ENCODE measurements around the gene AGBL1.

Gene AGBL1

DNA sequence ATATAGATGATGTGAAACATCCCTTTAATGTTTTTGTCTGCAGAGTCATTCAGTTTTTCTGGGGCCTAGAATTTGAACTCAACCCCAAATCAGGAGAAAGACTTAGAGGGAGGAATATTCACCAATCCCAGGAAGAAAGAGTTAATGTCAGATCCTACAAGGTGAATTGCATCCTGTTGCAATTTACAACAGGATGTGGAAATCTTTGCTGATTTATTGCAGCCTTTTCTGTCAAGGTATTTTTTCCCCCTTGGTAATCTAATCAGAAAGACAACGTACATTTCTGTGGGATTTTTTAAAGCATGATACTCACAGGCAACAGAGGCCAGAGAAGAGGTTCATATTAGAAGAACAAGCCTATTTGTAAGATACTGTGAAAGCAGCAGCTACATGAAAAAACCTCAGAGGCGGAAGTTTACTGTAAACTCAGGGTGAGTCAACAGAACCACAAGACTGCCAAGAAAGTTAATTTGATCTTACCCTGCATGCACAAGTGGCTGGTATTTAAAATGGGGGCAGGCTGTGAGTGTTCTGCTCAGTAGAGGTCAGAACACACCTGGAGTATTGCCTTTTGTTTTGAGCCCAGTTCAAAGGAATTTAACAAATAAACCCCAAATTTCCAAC is 531.9 kb downstream of the AGBL1 start:
- no peak for DNase-seq

DNA sequence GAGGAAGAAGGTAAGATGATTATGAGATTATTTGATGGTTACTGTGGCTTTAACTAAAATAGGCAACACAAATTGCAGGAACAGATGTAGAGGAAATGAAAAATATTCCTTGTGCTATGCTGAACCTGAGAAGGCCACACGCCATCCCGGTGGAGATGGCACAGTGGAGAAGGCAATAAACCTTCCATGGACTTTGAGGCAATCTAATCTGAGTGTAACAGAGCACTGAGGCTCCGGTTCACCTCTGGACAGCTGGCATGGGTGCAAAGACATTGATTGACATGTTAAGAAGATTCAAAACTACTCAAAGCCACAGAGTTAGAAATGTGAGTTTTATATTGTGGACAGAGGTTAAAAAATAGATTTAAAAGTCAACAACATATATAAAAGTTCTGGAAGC is 535.7 kb downstream of the AGBL1 start:
- no peak for DNase-seq

DNA sequence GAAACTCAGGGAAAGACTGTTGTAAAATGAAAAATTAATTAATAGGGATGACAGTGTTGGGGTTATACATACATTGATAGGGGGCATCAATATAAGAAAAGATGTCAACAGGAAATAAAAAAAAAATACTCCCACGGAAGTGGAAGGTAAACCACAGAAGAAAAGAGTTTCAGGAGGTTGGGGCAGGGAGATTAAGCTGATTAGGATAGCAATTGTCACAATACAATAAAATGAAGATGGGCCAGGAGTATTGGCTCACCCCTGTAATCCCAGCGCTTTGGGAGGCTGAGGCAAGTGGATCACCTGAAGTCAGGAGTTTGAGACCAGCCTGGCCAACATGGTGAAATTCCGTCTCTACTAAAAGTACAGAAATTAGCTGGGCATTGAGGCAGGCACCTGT is 536.1 kb downstream of the AGBL1 start:
- DNase-seq, result no peak

DNA sequence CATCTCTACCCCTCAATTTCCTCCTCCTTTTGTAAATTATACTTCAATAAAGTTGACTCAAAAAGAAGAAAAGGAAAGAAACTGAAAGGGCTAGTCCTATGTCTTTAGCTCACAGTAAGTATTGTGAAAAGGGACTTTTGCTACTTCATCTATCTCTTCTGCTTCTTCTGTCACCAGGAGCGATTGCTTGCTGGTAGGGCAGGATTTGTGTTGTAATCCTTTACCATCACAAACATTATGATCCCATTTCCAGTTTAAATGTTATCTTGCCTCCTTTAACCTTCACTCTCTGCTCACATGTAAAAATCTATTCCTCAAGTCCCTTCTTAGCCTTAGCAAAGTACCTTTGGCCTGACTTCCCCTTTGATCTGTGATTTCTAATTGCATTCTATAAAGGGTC is 537.1 kb downstream of the AGBL1 start:
- DNase-seq, result no peak

DNA sequence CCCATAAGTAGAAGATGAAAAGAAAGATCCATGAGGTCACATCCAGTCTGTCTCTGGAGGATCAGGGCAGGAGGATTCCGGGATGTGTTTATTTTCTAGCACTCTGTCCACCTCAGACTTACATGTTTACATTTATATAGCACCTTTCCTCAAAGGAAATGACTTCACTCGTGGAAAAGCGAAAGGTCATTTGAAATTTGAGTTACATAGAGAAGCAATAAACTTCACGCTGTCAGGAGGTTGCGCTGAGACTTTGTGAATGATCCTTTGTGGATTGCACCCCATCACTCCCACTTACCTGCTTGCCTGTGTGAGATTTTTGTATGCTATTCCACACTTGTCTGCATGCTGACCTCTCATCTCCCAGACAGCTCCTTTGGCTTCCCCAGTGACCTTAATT is 540.5 kb downstream of the AGBL1 start:
- no peak for DNase-seq

DNA sequence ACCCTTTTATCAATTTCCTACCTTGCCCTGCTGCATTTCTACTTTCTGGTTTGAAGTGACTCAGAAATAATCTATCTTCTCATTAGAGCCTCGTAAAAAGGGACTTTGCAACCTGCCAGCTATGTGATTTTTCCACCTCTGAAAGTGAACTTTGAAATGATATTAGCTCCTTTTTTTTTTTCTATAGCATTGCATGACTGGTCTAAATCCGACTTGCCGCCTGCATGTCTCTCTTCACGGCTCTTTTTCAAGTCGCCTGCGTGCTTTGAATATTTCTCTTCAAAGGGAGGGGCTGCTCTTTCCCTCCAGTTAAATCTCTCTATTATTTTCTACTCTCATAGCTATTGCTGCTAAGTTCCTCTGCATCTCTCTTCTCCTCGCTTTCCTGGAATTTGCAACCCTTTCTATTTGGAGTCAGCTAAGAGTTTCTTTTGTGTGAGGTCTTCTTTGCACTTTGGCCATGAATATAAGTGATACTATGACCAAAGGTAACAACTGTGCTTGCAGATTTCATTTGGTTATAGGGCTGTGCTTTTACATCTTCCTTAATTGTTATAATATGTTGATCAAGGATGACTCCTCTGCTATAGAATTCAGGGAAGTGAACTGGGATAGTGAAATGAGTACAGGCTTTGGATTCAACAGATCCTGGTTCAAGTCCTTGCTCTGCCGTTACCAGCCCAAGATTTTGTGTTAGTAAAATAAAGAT is 541.1 kb downstream of the AGBL1 start:
- DNase-seq, result no peak

DNA sequence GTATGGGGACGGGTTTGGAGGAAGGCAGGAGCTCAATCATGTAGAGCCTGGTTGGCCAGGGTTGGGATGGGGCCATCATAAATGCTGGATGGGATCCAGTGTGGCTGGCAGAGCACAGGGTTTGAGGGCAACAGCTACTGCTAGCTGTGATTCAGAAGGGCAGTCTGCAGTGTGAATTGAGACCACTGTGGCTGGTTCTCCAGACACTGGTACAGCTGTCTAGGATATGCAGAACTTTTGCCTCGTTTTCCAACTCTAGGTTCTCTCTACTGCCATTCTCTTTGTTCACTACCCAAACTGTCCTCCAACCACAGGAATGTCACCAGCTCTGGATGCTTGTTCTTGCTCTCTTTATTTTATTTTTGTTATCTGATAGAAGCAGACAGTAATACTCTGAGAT is 543.6 kb downstream of the AGBL1 start:
- DNase-seq, result no peak

DNA sequence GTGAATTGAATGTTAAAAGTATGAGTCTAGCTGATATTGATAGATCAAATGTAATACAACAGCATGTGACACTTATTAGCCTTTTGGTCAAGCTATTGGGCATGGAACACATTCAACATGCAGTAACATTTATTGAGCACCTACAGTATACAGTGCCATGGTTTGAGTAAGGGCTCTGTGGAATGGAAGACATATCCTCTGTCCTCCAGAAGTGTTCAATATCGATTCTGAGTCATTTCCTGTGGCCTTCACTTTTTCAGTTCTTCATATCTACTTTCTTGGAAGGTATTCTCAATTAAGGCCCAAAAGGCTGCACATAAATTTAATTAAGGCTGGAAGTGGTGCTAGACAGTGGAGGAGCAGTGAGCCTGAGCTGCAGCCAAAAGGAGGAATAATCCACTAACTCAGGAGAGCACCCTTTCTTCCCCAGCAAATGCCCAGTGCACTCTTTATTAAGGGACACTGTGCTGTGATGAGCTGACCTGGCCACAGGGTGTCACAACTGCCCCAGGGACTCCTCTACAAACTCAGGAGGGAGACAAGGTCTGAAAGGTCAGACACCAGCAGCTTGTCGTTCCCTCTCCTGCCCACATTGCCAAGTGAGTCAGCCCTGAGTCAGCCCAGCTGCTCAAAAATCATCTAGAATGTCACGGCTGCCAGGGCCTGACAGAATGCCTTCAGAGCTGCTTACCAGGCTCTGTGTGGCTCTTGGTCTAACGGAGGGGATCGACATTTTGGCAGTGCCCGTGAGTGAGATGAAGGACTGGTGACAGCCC is 544.8 kb downstream of the AGBL1 start:
- no peak for DNase-seq

DNA sequence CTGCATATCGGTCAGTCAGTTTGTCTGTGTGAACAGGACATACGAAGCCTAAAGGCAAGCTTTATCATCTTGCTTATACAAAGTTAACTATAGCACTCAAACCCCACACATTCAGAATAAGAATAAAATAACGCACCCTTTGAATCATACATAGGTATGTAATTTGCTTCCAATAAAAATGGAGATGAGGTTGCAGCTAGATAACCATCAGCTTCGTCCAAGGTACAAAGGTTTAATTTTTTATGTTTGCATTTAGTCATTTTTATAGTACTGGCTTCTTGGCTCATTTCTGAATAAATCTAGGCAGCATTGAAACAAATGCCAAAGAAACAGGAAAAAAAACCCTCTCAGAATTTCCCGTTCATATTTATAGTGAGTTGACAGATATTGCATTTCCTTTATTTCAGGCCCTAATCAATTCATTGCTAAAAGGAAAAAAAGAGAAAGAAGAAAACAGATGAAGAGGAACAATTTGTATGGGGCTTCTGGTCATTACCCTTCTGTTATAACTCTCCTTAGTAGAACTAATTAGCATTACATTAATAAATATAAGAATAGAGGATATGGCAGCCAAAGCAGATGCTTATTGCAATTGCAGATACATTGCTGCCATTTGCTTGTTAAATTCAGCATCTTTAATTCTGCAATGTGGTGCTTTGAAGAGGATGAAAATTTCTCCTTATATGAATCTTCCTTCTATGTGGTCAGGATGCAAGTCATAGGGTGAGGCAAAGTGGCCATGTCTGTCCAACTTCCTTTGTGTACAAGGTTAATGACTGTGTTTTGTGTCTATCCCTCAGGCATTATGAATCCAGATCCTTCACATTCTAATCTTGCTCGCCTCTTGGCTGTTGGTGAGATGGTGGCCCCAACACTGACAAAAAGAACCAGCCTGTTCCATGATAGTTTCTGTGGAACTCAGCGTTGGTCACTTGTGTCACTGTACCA is 550.0 kb downstream of the AGBL1 start:
- no peak for DNase-seq

DNA sequence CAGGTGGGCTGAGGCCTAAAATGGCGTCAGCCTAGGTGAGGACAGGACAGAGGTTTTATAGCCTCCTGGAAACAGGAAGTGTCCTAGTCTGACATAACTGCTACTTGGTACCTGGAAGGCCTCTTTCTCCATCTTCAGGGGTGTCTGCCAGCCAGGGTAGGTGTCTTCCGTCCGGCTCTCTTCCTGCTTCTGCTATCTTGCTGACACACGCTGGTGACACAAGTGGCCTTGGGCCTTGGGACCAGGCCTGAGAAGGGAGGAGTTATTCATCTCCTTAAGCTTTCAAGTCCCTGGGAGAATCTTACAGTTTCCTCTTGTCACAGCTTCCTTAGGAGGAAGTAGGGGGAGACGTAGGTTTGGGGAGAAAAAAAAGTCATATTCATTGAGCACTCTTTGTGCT is 551.3 kb downstream of the AGBL1 start:
- DNase-seq, result no peak

DNA sequence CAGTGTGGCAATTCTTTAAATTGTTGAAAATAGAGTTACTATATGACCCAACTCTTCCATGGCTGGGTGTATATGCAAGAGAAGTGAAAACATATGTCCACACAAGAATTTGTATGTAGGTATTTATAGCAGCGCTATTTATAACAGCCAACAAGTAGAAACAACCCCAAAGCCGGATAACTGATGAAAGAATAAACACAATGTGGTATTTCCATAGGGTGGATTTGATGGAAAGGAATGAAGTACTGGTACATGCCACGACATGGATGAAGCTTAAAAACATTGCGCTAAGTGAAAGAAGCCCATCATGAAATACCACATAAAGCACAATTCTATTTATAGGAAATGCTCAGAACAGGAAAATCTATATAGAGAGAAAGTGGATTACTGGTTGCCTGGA is 554.5 kb downstream of the AGBL1 start:
- no peak for DNase-seq

DNA sequence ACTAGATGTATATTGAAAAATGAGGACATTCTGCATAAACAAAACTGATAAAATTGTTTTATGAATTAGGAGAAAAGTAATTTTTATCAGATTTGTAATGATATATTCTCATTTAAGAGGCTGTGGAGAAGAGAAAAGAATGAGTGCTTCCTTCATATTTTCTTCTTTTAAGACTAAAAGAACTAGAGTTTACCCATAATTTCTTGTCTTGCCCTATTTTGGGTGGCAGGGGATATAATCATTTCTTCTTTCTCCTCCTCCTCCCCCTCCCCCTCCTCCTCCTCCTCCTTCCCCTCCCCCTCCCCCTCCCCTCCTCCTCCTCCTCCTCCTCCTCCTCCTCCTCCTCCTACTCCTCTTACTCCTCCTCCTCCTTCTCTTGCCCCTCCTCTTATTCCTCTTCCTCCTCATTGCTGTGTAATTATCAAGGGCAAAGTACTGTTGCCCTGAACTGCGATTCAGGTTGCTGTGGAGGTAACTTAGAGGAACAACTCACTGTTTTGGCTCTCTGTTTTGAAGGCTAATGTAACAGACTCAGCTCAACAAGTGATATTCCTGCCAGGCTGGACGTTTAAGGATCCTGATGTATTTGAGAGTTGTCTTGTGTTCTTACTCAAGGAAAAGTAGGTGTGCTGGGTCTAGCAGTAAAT is 555.4 kb downstream of the AGBL1 start:
- no peak for DNase-seq

DNA sequence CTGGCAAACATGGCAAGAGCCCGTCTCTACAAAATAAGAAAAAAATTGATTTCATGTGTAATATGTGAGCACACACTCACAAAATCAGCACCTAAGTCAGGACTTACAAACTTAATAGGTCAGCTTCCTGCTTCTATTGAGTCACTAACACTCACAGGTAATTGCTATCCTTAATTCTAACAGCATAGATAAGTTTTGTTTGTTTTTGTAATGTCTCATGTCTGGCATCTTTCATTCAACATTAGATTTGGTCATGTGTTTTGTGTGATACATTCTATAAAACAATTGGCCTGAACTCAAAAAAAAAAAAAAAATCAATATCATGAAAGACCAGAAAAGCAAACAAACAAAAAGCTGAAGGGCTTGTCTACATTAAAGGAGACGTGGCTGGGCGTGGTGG is 564.7 kb downstream of the AGBL1 start:
- DNase-seq, result no peak

DNA sequence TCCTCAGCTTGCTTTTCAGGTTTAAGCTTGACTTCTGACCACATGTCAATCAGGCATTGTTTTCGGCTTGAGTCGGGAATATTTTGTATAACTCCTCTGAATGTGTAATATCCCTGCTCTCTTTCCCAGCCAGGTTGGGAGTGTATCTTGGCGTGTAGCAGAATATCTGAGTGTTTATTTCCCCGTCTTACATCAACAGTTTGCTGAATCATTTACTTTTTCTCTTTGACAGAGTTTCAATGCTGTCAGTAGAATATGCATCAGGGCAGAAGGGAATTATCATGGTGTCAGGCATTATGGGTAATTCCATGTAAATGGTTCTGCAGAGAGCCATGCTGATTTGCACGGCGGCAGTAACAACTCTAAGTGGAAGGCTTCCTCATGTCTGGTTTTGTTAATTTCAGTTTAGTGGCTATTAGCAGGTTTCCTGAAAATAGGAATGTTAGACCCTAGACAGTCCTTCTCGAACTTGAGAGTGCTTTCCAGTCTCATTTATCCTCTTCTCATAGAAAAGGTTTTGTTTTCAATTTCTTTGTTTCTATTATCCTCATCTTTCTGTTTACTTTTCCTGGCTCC is 566.3 kb downstream of the AGBL1 start:
- DNase-seq, result no peak

DNA sequence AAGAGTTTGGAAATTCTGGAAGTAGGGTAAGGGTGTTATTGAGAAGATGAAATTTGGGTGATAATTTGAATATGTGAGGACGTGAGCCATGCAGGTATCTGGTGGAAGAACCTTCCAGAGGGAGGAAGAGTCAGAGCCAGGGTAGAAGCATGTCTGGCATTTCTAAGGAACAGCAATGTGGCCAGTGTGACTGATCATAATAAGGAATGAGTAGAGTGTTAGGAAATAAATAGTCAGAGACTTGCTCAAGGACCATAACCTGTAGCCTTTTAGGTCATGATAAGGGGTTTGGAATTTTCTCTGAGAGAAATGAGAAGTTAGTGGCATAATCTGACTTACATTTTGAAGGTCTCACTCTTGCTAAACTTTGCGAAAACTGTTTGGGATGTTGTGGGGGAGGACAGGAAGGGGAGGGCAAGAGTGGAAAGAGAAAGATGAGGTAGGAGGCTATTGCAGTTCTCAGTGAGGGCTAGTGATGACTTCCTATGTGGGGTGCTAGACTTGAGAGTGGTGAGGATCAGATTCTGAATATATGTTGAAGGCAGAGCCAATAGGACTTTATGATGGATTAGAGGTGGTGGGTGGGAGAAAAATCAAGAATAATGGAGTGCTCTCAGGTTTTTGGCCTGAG is 568.3 kb downstream of the AGBL1 start:
- no peak for DNase-seq

DNA sequence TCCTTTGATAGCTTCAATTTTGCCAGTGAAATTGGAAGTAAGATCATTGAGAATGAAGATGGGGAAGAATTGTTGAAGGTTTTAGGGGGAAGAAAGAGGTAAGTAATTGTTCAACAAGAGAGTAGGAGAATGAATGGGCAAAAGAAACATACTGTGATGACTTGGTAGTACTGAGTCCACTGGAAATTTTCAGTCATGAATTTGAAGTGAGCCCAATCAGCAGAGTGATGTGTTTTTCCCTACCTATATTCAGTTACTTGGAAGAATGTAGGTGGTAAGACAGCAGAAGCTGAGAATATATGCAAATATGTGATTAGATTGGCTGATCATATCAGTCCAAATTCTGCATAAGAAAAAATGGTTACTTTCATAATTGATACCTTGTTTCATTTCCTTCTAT is 569.6 kb downstream of the AGBL1 start:
- no peak for DNase-seq

DNA sequence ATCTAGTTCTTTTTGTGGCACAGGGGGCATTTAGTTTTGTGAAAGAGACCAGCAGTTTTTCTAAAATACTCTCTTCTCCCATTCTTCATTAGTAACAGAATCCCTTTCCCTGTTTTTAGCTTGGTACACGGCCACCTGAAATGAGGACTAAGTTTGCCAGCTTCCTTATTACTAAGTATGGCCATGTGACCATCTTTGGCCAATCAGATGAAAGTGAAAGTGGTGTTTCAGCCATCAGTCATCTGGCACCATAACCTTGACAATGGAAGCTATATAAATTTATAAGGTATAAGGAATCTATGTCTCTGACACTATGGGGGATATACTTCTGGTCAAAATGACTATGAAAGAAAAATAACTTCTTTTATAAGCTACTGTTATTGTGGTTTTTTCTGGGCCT is 570.4 kb downstream of the AGBL1 start:
- DNase-seq, result no peak

DNA sequence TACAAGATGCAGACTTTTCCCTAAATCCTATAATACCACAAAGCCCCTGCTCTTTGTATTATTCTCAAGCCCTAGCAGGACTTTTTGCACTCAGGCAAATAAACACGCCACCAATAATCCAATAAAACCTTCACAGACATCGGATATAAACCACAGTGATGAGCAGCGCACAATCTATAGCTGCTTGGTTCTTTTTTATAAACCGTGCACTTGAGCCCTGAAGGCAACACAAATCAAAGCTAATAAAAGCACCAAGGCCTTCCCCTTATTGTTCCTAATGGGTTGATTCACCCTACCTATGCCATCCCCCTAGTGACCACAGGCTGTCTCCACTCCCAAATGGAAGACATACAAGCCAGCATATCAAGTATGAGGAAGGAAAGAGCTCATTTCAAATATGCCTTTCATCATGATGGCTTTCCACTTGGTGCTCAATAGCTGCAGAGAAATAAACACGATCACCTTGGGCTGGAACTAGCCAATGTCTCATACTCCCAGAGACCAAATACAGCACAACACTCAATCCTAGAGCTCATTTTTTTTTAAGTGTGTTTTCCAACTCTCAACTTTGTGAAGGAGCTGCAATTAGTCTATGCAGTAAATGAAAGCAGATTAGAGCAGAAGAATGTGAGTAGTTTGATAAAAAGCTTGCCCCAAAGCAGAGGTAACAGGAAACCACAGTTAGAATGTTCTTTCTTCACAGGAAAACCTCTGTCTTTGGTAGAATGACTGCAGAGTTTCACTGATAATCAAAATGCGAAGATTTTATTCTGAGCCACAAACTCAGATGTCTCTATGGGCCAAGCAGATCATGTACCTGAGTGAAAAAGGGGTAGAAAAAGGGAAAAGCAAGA is 573.9 kb downstream of the AGBL1 start:
- no peak for DNase-seq

DNA sequence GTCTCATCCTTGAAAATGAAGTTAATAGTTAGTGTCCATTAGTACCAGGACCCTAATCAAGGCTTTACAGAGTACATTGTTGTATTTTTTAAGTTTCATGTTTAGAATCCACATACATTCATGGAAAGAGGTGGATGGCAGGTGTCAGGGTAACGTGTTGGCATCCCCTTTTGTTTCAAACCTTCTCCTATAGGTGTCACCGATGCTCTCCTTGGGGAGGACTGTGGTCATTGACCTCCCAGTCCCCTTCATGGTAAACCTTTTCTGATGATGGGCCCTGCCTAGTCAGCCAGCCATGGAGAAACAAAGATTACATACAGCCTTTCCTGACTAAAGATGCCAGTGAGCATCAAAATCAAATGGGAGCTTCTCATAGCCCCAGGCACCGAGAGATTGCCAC is 574.8 kb downstream of the AGBL1 start:
- DNase-seq, result no peak

DNA sequence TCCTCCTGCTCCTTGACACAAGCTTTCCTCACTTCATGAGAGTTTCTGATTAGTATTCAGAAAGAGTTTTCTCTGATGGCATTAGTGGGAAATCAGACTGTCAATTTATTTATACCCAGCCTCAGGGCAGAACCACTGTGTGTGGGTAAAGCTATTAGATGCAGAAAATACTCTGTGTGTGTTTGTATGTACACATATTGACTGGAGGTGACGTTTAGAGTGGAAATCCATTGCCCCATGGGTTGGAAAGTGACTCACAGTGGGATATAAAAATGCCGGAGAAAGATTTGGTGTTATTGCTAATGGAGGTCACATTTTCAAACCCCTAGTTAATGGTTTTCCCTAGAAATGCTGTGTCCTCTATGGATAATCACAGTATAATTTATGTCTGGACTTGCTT is 577.6 kb downstream of the AGBL1 start:
- no peak for DNase-seq

All from DMS79 (cell line).